CD4-positive, alpha-beta T cell treated with Interleukin-1 beta for 1 hour (primary cell): ENCODE measurements around the gene MZB1.
"Not testable (repeated sequence)": the region's sequence is repeated elsewhere in the genome, so short reads cannot be mapped to it uniquely, and the experiment has no call there.

Experiments
- DNase-seq, 2 donors: peaks; one replicate each; pipeline ENCODE4 v3.0.0-alpha.2; 2020 to 2022

Gene MZB1

GRCh38 chr5:139391570-139392323, 2.0 kb upstream of the MZB1 start:
- DNase-seq = no peak

GRCh38 chr5:139390639-139391569, 1.2 kb upstream of the MZB1 start:
- no peak for DNase-seq

DNA sequence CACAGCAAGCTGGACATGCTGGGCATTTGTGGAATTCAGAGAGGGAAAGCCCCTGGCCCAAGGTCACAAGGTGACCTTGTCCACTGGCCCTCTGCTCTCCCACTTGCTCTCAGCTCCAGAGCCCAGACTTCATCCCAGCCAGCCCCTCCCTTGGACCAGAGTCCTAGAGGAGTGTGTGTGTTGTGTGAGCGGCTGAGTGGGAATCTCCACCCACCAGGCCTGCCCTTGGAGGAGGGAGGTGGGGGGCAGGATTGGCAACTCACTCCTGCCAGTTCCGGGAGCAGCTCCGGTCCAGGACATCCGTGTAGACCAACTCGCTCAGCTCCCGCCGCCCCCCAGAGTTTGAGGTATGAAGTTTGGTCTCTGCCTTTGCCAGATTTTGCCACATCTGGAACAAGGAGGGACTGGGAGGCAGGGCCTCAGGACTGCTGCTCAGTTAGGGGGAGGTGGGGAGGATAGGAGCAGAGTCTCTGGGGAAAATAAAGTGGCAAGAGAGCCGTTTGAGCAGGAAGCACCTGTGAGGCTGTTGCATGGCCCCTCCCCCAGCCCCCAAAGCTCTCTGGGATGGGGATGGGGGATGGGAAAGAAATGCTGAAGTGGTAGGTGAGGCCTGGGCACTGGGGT, 1.4 kb downstream of the MZB1 start:
- DNase-seq = peak in 1 of 2 donors; percentile 68

- DNase-seq = no peak
Measured at GRCh38 chr5:139387611-139388197, 2.0 kb downstream of the MZB1 start.

- DNase-seq = not testable (repeated sequence)
Measured at GRCh38 chr5:139386956-139387355, 2.8 kb downstream of the MZB1 start.

DNA sequence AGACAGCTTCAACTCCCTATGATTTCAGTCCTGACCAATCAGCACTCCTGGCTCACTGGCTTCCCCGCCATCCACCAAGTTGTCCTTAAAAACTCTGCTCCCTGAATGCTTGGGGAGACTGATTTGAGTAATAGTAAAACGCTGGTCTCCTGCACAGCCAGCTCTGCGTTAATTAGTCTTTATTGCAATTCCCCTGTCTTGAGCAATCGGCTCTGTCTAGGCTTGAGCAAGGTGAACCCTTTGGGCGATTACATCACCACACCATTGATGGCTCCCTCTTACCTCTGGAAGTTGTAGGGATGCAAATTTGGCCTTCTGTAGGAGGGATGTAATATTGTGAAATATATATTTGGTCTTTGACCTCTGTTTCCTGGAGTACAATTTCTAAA, 3.7 kb downstream of the MZB1 start:
- DNase-seq = no peak

GRCh38 chr5:139385061-139386049, 4.4 kb downstream of the MZB1 start:
- peak in 1 of 2 donors; percentile 38 for DNase-seq

GRCh38 chr5:139384591-139385051, 5.1 kb downstream of the MZB1 start:
- DNase-seq = no peak

- no peak for DNase-seq
Measured at GRCh38 chr5:139383993-139384590, 5.6 kb downstream of the MZB1 start.

DNA sequence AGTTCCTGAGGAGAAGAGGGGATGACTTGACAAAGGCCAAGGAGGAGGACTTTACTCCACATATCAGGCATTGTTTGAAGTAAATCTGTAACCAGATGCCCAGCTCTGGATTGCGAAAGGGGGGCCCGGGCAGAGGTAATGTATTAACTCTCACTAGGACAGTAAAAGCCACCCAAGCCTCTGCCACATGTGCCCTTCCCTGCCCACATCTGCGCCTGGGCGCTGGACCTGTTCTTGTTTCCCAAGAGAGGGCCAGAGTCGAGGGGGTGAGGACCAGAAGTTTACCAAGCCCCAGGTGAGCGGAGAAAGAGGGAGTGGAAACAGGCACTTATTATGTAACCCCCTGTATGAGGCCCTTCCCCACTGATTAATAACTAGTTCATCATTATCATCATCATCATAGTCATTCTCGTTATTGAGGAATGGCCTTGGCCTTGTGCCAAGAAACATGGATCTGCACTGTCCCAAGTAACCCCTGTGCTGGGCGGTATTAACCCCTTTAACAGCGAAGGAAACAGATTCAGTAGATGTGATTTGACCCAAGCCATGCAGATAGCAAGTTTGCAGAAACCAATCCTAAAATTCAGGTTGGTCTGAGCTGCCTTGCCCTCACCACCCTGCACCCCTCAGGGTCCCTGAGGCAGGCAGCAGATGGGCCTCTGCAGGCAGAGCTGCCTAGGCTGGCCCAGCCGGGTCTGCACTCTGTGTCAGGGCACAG, 6.3 kb downstream of the MZB1 start, which contains the start of gene SLC23A1:
TSS of gene SLC23A1 (minus strand) at position 23 of the 718 bp plus-strand sequence. CDS start 44 bp downstream, outside the sequence.
- no peak for DNase-seq

DNA sequence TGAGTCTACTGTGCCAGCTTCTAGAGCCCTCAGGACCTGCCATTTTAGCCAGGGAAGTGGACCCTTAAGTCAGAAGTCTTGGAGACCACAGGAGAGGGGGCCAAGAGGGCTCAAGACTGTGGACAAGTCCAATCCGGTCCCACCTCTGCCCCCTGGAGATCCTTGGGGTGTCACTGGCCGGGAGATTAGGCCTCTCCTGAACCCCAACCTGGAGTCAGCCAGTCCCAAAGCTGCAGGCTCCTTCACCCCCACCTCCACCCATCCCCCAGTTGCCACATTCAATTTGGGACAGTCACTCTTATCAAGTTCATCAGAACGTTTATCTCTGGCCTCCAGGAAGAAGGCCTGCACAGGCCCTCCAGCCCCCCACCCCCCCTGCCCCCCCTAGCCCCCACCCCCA, 6.9 kb downstream of the MZB1 start:
- DNase-seq = no peak

GRCh38 chr5:139381837-139382761, 7.6 kb downstream of the MZB1 start:
- DNase-seq = no peak

GRCh38 chr5:139379626-139380449, 9.9 kb downstream of the MZB1 start:
- no peak for DNase-seq

GRCh38 chr5:139378941-139379361, 10.8 kb downstream of the MZB1 start:
- DNase-seq = no peak

- no peak for DNase-seq
Measured at GRCh38 chr5:139378101-139378825, 11.4 kb downstream of the MZB1 start.

- DNase-seq = no peak
Measured at GRCh38 chr5:139377226-139377625, 12.5 kb downstream of the MZB1 start.

DNA sequence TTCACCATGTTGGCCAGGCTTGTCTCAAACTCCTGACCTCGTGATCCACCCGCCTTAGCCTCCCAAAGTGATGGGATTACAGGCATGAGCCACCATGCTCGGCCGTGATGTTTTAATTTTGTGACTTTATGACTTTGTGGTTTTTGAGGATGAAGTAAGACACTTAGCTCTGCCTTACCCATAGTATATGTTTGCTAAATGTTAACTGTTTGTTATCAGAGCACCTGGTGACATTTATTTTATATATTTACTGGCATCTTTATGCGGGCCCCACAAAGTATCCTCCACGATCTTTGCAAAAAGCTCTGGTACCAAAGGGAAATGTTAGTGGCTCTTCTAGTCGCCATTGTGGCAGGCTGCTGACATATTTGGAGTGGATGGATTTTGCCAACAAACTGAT, 13.3 kb downstream of the MZB1 start:
- no peak for DNase-seq

DNA sequence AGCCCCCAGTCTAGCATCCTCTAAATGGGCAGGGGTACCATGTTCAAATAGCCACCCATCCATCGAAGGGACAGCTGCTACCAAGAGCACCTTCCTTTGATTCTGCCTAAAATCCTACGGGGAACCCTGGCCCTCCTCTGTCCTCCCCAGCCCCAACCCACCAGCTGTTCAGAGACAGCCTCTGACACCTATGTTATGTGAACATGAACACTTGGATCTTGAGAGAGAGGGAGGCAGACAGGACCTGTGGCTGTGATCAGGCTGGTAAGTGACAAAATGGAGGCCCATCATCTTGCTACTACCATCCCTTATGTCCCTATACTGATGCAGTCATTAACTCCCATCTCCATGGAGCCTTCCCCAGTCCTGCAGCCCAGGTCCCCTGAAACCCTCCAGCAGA, 14.8 kb downstream of the MZB1 start:
- DNase-seq = no peak
